GM12892 (cell line): Measurements from ENCODE around the gene APOC4.
"Not testable (repeated sequence)": the region's sequence is repeated elsewhere in the genome, so short reads cannot be mapped to it uniquely, and the experiment has no call there.

Experiments used
- DNase-seq: peaks from one replicate; pipeline ENCODE4 v3.0.0; 2011; ENCODE audit not compliant: insufficient read length
- FAIRE-seq: peaks from 2 replicates; lab custom pipeline; 2011; peaks lifted over from hg19 to GRCh38; lab: Jason Lieb, UNC
- POLR2A ChIP-seq: IDR thresholded peaks from 2 replicates; pipeline ENCODE4 v1.6.1; 2011; ENCODE audit warnings: low read depth, low read length, control low read depth
- POLR2AphosphoS5 ChIP-seq: IDR thresholded peaks from 2 replicates; pipeline ENCODE4 v1.6.1; 2011; ENCODE audit warnings: low read depth, low read length, control low read depth
- TAF1 ChIP-seq: IDR thresholded peaks from 2 replicates; pipeline ENCODE4 v1.6.1; 2011; ENCODE audit warnings: low read depth, mild to moderate bottlenecking, control low read depth, low read length, borderline replicate concordance

APOC4 gene

DNA sequence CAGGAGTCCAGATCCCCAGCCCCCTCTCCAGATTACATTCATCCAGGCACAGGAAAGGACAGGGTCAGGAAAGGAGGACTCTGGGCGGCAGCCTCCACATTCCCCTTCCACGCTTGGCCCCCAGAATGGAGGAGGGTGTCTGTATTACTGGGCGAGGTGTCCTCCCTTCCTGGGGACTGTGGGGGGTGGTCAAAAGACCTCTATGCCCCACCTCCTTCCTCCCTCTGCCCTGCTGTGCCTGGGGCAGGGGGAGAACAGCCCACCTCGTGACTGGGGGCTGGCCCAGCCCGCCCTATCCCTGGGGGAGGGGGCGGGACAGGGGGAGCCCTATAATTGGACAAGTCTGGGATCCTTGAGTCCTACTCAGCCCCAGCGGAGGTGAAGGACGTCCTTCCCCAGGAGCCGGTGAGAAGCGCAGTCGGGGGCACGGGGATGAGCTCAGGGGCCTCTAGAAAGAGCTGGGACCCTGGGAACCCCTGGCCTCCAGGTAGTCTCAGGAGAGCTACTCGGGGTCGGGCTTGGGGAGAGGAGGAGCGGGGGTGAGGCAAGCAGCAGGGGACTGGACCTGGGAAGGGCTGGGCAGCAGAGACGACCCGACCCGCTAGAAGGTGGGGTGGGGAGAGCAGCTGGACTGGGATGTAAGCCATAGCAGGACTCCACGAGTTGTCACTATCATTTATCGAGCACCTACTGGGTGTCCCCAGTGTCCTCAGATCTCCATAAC lies 36.4 kb upstream of the APOC4 start, which contains the start of gene APOE:
APOE (plus strand) TSS at position 360 of the 724 bp plus-strand sequence. CDS start 829 bp downstream, outside the sequence.
- no peak for DNase-seq
- TF ChIP-seq TAF1 (no peak), POLR2A (no peak), POLR2AphosphoS5 (no peak)
- no peak for FAIRE-seq

GRCh38 chr19:44907613-44908012 lies 34.4 kb upstream of the APOC4 start:
- DNase-seq: no peak
- FAIRE-seq: no peak
- no peak for TF ChIP-seq POLR2A
- no peak for TF ChIP-seq TAF1
- no peak for TF ChIP-seq POLR2AphosphoS5

- no peak for DNase-seq
- no peak for FAIRE-seq
- no peak for TF ChIP-seq TAF1
- TF ChIP-seq POLR2A: no peak
- no peak for TF ChIP-seq POLR2AphosphoS5
Measured at GRCh38 chr19:44908074-44908835, 33.8 kb upstream of the APOC4 start.

DNA sequence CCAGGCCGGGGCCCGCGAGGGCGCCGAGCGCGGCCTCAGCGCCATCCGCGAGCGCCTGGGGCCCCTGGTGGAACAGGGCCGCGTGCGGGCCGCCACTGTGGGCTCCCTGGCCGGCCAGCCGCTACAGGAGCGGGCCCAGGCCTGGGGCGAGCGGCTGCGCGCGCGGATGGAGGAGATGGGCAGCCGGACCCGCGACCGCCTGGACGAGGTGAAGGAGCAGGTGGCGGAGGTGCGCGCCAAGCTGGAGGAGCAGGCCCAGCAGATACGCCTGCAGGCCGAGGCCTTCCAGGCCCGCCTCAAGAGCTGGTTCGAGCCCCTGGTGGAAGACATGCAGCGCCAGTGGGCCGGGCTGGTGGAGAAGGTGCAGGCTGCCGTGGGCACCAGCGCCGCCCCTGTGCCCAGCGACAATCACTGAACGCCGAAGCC lies 33.2 kb upstream of the APOC4 start:
- FAIRE-seq (no peak), DNase-seq (no peak)
- no peak for TF ChIP-seq POLR2A
- TF ChIP-seq POLR2AphosphoS5: no peak
- TF ChIP-seq TAF1: no peak

GRCh38 chr19:44909775-44910174 lies 32.3 kb upstream of the APOC4 start:
- DNase-seq: no peak
- FAIRE-seq: no peak
- TF ChIP-seq POLR2AphosphoS5 (no peak), POLR2A (no peak), TAF1 (no peak)

GRCh38 chr19:44911896-44912295 lies 30.1 kb upstream of the APOC4 start:
- not testable (repeated sequence) for DNase-seq, FAIRE-seq

GRCh38 chr19:44912854-44913253 lies 29.2 kb upstream of the APOC4 start:
- FAIRE-seq: no peak
- TF ChIP-seq POLR2A: no peak
- TF ChIP-seq TAF1: no peak
- DNase-seq: no peak

DNA sequence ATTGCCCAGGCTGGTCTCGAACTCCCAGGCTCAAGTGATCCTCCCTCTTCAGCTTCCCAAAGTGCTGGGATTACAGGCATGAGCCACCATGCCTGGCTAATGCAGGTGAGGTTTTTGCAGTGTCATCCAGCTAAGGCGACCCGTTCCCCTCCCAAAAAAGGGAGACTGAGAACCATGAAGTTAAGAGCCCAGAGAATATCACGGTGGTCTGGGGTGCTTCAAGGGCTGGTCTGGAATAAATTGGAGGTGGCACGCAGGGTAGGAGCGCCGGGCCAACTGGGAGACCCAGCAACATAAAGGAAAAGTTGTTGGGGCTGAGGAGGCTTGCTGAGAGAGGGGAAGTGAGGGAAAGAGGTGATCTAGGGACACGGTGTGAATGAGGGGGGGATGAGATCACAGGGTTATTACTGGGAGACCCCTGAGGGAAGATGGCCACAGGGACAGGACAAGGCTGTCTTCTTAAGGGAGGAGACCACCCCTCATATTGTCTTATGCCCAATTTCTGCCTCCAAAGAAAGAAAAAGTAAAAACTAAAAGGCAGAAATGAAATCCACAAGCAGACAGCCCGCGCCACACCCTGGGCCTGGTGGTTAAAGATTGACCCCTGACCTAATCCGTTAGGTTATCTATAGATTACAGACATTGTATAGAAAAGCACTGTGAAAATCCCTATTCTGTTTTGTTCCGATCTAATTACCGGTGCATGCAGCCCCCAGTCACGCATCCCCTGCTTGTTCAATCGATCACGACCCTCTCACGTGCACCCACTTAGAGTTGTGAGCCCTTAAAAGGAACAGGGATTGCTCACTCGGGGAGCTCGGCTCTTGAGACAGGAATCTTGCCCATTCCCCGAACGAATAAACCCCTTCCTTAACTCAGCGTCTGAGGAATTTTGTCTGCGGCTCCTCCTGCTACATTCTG lies 28.3 kb upstream of the APOC4 start:
- not testable (repeated sequence) for DNase-seq, FAIRE-seq

DNA sequence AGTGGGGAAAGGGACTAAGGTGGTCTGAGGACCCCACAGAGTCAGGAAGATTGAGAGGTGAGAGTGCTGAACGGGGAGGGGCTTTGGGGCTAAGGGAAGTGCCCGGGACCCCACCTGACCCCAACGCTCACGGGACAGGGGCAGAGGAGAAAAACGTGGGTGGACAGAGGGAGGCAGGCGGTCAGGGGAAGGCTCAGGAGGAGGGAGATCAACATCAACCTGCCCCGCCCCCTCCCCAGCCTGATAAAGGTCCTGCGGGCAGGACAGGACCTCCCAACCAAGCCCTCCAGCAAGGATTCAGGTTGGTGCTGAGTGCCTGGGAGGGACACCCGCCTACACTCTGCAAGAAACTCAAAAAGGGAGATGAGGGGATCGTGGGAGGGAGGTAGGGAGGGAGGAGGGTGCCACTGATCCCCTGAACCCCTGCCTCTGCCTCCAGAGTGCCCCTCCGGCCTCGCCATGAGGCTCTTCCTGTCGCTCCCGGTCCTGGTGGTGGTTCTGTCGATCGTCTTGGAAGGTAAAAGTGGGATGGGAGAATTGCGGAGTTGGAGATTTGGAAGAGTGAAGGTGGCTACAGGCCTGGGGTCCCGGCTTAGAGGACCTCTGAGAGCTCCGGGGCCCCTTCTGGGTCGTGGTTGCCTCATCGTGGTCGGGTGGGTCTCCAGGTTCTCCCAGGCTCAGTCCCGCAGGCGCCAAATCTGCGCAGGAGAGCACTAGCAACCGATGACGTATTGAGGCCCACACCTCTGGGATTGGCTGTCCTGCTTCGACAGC lies 27.4 kb upstream of the APOC4 start, which contains the start of gene APOC1:
APOC1 (plus strand) TSS at position 176 of the 774 bp plus-strand sequence; CDS start at position 460, 284 bp downstream.
- peak; percentile 91 for FAIRE-seq
- DNase-seq: peak; percentile 95

DNA sequence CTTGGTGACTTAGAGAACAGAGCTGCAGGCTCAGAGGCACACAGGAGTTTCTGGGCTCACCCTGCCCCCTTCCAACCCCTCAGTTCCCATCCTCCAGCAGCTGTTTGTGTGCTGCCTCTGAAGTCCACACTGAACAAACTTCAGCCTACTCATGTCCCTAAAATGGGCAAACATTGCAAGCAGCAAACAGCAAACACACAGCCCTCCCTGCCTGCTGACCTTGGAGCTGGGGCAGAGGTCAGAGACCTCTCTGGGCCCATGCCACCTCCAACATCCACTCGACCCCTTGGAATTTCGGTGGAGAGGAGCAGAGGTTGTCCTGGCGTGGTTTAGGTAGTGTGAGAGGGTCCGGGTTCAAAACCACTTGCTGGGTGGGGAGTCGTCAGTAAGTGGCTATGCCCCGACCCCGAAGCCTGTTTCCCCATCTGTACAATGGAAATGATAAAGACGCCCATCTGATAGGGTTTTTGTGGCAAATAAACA lies 17.8 kb upstream of the APOC4 start:
- FAIRE-seq (no peak), DNase-seq (no peak)
- no peak for TF ChIP-seq TAF1
- TF ChIP-seq POLR2AphosphoS5: no peak
- TF ChIP-seq POLR2A: no peak
